HUES64 (cell line): ENCODE data around the gene CBFA2T2.

Source experiments
- H3K27ac ChIP-seq: 2 replicates; pipeline ENCODE4 v1.7.0; 2013; ENCODE audit warnings: low read depth, low read length, inconsistent platforms
- H3K27me3 ChIP-seq: 2 replicates; pipeline ENCODE4 v1.6.1; 2013; ENCODE audit warnings: mild to moderate bottlenecking, low read length; ENCODE audit not compliant: insufficient read depth
- H3K36me3 ChIP-seq: 2 replicates; pipeline ENCODE4 v1.6.1; 2013; ENCODE audit warnings: mild to moderate bottlenecking, low read length; ENCODE audit not compliant: insufficient read depth
- H3K4me1 ChIP-seq: 2 replicates; pipeline ENCODE4 v1.6.1; 2013; ENCODE audit warnings: mild to moderate bottlenecking, low read length, moderate library complexity; ENCODE audit not compliant: insufficient read depth
- H3K4me3 ChIP-seq: 2 replicates; pipeline ENCODE4 v1.5.1; 2013; ENCODE audit warnings: mild to moderate bottlenecking, low read length, moderate library complexity
- H3K9ac ChIP-seq: 2 replicates; pipeline ENCODE4 v1.6.1; 2013; ENCODE audit warnings: mild to moderate bottlenecking, low read depth, low read length
- H3K9me3 ChIP-seq: 2 replicates; pipeline ENCODE4 v1.6.1; 2013; ENCODE audit warnings: low read depth, low read length; ENCODE audit not compliant: insufficient read depth
- WGBS: fragments of 150-250, 120-280 bp; methylation state at CpG from one replicate; pipeline ENCODE4 v1.1.7; 2013; ENCODE audit warnings: missing lambda C conversion rate; 5-methylcytosine and 5-hydroxymethylcytosine counted together

Gene CBFA2T2

DNA sequence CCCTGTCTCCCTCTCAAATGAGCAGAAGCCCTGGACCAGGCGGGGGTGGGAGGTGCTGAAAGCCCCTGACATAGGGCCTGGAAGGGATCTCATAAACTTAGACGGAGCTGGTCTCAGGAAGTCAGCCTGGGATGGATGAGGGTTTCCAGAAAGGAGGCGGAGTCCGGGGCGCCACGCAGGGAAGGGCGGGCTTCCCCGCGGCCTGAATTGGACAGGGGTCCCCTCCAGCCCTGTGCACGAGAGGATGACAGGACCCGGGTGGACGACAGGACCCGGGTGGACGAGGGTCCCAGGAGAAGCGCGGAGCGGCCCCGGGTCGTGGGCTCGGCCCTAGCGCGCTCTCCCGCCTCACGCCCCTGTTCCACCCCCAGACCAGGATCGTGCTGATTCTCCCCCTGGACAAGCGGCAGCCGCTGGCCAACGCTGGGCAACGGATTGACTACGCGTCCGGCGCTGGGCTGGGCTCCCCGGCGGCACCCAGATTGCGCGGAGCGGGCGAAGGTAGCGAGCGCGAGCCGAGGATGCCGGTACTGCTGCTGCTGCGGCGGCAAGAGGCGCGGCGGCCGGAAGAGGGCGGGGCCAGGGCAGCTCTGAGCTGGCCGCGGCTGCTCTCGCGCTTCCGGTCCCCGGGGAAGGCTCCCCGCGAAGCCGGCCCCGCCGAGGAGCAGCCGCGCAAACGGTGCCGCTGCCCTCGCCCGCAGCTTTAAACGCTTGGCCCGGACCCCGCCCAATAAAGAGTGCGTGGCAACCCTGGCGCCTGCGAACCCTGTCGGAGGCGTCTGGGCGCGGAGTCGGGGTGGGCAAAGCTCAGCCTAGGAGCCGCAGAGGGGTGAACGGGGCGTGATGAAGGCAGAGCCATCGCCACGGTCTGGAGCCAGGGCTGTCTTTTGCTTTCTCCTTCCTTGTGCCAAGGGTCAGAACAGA is 173.5 kb downstream of the CBFA2T2 start:
- 1% methylated on average over 84 of the region's 84 CpGs for WGBS
- H3K9me3 ChIP-seq, result no peaks in the 10 kb centered on the region
- H3K27me3 ChIP-seq, result peaks cover 7% of the 10 kb centered on the region
- peak overlapping the region; percentile 77 for H3K27ac ChIP-seq
- H3K36me3 ChIP-seq, result peaks cover 12% of the 10 kb centered on the region; the same call in 1 of the 2 replicates
- H3K4me1 ChIP-seq, result peaks cover 9% of the 10 kb centered on the region; the same call in 1 of the 2 replicates
- H3K4me3 ChIP-seq, result peak overlapping the region; percentile 78
- peak overlapping the region; percentile 80 for H3K9ac ChIP-seq

DNA sequence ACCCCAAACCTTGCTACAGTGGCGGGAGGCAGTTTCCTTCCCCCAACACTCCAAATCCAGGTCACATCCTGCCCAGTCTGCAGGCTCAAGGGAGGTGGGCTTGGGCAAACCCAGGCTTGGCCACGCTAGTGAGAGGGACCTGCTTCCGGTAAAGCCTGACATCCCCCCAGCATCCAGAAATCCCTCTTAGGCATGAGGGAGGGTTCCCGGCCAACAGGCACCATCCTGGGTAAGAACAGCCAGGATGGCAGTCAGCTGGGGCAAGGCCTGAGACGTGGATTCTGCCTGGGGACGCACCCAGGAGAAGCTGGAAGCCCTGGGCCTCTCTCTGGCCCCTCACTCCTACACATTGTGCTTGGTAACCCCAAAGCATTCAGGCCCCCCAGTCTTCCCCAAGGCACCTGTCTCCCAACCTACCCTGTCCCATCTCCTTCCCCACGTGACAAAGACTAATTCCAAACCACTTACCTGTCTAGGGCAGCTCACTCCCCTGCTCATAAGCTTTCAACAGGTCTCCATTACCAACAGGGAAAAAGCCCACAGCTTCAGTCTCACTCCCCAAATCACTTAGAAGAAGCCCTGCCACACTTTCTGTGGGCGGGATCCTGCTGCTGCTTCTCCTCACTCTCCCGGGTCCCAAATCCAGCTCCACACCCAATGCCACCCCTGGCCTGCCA is 174.3 kb downstream of the CBFA2T2 start:
- peak overlapping the region; percentile 10 for H3K27ac ChIP-seq
- H3K27me3 ChIP-seq, result peaks cover 7% of the 10 kb centered on the region
- peaks cover 9% of the 10 kb centered on the region; the same call in 1 of the 2 replicates for H3K4me1 ChIP-seq
- WGBS, result 62% methylated on average over 9 of the region's 9 CpGs
- peak overlapping the region; percentile 80 for H3K9ac ChIP-seq
- H3K36me3 ChIP-seq, result 0 out of 2 replicates have a peak, but pooled peaks cover 8% of the 10 kb centered on the region
- H3K4me3 ChIP-seq, result peak overlapping the region; percentile 78
- no peaks in the 10 kb centered on the region for H3K9me3 ChIP-seq

DNA sequence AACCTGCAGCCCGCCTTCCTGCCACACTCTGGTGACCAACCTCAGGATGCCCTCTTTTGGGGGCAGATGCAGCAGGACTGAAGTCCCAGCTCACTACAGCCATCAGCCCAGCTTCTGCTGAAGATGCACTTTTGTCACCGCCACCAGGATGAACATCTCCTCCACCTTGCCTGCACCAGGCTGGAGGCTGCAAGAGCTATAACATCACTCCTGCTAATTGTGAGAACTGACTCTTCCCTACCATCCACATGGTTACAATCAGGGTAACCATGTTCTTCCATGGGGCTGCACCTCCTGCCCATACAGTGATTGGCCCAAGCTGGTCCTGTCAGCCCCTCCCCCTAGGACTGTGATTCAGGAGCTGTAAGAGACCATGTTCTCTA is 174.9 kb downstream of the CBFA2T2 start:
- H3K27ac ChIP-seq, result no peak overlapping the region
- H3K9me3 ChIP-seq, result no peaks in the 10 kb centered on the region
- H3K9ac ChIP-seq, result no peak overlapping the region
- WGBS, result 93% methylated on average over 2 of the region's 2 CpGs
- 0 out of 2 replicates have a peak, but pooled peaks cover 5% of the 10 kb centered on the region for H3K36me3 ChIP-seq
- H3K4me3 ChIP-seq, result no peak overlapping the region
- peaks cover 7% of the 10 kb centered on the region for H3K27me3 ChIP-seq
- peaks cover 9% of the 10 kb centered on the region; the same call in 1 of the 2 replicates for H3K4me1 ChIP-seq

DNA sequence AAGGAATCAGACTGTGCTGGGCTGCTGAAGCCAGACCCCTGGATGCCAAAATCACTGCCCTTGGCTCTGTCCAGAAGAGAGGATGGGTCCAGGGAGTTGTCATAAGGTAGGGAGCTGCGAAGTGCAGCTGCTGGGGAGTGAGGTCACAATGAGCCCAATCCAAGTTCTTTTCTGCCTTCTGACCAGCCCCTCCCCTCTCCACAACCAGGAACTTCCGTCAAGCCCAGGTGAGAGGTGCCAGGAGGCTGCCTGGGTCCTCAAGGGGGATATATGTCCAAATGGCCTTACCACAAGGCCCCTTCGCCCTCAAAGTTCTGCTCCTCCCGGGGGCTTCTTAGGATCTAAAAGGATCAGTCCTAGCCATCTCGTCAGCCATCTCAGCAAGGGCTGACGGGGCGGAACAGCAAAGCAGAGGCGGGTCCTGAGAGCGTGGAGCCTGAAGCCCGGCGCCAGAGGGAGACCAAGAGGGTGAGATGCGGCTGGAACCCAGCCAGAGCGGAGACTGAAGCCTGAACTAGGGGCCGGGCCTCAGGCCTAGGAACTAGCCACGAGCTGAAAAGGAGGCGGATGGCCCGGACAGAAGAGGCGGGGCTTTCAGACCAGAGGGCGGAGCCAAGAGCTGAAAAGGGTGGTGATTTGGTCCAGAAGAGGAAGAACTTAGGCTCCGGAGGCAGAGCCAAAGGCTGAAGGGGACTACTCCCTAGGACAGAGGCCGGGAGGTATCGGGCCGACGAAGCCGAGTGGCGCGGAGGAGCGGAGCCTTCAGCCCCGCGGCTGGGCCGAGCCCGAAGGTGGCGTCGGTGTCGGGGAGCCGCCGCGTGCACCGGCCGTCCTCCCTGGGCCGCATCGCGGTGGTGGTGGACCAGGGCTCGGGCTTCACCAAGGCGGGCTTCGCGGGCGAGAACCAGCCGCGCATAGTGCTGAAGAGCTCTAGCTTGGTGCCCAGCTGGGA is 176.7 kb downstream of the CBFA2T2 start, which contains the start of gene ACTL10:
Gene ACTL10 (plus strand): TSS at position 651 of the 952 bp plus-strand sequence. CDS start 555 bp downstream, outside the sequence.
- Histone ChIP-seq H3K9ac (peak within 1 kb of the TSS; percentile 51), H3K27ac (peak within 1 kb of the TSS; percentile 65; the same call in 1 of the 2 replicates)

DNA sequence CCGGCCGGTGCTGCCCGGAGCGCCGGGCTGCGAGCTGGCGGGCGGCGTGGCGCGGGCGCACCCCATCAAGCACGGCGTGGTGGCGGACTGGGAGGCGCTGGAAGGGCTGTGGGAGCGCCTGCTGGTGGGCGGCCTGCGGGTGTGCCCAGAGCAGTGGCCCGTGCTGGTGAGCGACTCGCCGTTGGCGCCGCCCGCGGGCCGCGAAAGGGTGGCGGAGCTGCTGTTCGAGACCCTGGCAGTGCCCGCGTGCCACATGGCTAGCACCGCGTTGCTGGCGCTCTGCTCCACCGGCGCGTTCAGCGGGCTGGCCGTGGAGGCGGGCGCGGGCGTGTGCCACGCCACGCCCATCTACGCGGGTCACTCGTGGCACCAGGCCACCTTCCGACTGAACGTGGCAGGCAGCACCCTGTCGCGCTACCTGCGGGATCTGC is 177.4 kb downstream of the CBFA2T2 start:
- Histone ChIP-seq H3K36me3 (peaks cover 15% of the 10 kb centered on the region; the same call in 1 of the 2 replicates), H3K27ac (no peak overlapping the region), H3K9ac (peak overlapping the region; percentile 51), H3K9me3 (no peaks in the 10 kb centered on the region), H3K27me3 (peaks cover 7% of the 10 kb centered on the region), H3K4me1 (peaks cover 9% of the 10 kb centered on the region; the same call in 1 of the 2 replicates), H3K4me3 (peak overlapping the region; percentile 48)
- 43% methylated on average over 55 of the region's 55 CpGs for WGBS

More for the DNA sequence above, 176.7 kb downstream of the CBFA2T2 start, which contains the start of gene ACTL10:
- peaks cover 13% of the 10 kb centered on the region; the same call in 1 of the 2 replicates for H3K36me3 ChIP-seq
- peaks cover 9% of the 10 kb centered on the region; the same call in 1 of the 2 replicates for H3K4me1 ChIP-seq
- 29% methylated on average over 50 of the region's 50 CpGs for WGBS
- H3K27me3 ChIP-seq, result peaks cover 7% of the 10 kb centered on the region
- no peaks in the 10 kb centered on the region for H3K9me3 ChIP-seq
- H3K4me3 ChIP-seq, result peak within 1 kb of the TSS; percentile 48

DNA sequence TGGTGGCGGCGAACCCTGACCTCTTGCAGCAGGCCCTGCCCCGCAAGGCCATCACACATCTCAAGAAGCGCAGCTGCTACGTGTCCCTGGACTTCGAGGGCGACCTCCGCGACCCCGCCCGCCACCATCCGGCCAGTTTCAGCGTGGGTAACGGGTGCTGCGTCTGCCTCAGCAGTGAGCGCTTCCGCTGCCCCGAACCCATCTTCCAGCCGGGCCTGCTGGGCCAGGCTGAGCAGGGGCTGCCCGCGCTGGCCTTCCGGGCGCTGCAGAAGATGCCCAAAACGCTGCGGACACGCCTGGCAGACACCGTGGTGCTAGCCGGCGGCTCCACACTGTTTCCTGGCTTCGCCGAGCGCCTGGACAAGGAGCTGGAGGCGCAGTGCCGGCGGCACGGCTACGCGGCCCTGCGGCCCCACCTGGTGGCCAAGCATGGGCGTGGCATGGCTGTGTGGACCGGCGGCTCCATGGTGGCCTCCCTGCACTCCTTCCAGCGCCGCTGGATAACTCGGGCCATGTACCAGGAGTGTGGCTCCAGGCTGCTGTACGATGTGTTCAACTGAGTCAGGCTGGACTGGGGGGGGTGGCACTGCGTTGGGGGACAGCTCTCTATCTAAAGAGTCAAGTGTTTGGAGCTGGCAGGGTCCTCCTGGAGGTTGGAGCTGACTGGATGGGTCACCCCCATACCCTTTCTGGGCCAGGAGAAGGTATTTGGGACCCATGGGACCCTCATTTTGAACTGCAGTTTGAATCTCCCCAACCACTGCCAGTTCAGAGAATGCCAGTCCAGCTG is 178.0 kb downstream of the CBFA2T2 start:
- peaks cover 12% of the 10 kb centered on the region; the same call in 1 of the 2 replicates for H3K4me1 ChIP-seq
- H3K9ac ChIP-seq, result 0 out of 2 replicates have a peak overlapping the region, but pooled peaks have one; percentile 51
- H3K4me3 ChIP-seq, result peak overlapping the region; percentile 48
- WGBS, result 31% methylated on average over 47 of the region's 47 CpGs
- H3K27me3 ChIP-seq, result peaks cover 7% of the 10 kb centered on the region
- H3K36me3 ChIP-seq, result peaks cover 15% of the 10 kb centered on the region; the same call in 1 of the 2 replicates
- no peak overlapping the region for H3K27ac ChIP-seq
- H3K9me3 ChIP-seq, result no peaks in the 10 kb centered on the region

DNA sequence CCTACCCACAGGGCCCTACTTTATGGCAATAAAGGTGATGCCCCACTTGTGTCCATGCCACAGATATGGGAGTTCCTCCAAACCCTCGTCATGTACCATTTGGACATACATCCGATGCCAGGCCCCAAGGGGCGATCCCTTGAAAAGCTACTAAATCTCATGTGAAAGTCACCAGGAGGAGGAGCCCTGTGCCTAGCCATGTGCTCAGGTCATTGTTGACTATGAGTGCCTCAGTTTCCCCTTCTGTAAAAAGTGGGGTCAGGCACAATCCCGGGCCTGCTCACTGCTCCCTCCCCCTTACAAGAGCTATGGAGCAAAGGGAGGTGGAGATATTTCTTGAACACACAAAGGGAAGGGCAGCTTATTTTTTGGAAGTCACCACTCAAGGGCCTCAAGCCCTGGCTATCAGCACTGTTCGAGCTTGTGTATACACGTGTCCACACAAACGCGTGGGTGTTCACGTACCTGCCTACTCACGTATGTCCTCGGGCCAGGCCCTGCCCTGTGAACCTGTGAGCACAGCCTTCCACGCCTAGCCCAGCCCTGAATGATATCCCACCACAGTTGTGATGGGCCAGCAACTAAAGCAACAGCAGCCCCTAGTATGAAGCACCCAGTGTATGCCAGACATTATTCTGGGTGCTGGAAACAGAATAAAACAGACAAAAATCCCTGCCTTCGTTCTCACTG is 178.7 kb downstream of the CBFA2T2 start:
- no peak overlapping the region for H3K27ac ChIP-seq
- no peak overlapping the region for H3K9ac ChIP-seq
- H3K27me3 ChIP-seq, result peaks cover 7% of the 10 kb centered on the region
- peaks cover 15% of the 10 kb centered on the region for H3K4me1 ChIP-seq
- no peak overlapping the region for H3K4me3 ChIP-seq
- H3K36me3 ChIP-seq, result peaks cover 15% of the 10 kb centered on the region; the same call in 1 of the 2 replicates
- 94% methylated on average over 12 of the region's 13 CpGs for WGBS
- H3K9me3 ChIP-seq, result no peaks in the 10 kb centered on the region

DNA sequence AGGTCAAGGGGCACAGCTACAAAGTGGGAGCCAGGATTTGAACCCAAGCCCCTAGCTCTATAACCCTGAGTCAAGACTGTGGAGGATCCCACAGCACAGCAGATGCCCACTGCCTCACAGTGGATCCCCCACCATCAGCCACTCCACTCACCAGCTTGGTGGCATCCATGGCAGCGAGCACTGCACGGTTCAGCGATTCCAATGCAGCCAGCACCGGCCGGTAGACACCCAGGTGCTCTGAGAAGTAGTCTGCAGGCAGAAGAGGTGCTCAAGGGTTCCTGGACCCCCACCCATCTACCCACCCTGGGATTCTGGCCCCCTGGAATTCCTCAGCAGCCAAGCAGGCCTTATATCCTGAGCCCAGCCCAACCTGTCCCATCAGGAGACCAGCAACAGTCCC is 179.3 kb downstream of the CBFA2T2 start:
- 96% methylated on average over 5 of the region's 5 CpGs for WGBS
- Histone ChIP-seq H3K9ac (no peak overlapping the region), H3K27me3 (peaks cover 7% of the 10 kb centered on the region), H3K36me3 (peaks cover 15% of the 10 kb centered on the region; the same call in 1 of the 2 replicates), H3K4me3 (no peak overlapping the region), H3K9me3 (no peaks in the 10 kb centered on the region), H3K27ac (no peak overlapping the region), H3K4me1 (peaks cover 15% of the 10 kb centered on the region)

DNA sequence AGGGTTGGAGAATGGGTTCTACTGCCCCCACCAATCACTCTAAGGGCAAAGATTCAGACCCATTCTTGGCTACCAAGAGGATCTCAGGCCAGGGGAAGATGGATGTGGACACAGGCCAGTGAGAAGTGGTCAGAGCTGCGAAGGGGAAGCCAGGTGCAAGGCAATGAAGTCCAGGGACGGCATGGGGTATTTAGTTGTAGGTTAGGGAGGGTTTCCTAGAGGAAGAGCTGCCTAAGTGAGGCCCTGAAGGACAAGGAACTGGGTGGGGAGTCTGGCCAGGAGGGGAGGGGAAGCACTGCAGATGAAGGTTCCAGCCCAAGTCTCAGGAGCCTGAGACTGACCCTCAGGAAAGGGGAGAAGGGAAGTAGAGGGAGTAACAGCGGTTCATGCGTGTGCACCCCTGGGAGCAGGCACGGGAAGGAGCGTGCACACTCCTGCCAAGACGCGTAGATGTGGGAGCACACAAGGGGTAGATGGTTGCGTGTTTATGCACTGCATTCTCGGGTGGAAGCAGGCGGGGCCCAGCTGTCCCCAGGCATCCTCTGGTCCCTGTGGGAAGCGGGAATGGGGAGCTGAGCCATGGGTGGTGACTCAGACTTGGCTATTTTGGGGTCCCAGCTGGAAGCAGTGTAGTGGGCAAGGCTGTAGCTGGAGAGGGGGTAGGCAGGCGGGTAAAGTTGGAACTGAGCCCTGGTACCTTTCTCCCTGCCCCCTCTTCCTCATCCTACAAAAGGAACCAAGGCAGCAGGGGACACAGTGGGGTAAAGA is 180.2 kb downstream of the CBFA2T2 start:
- Histone ChIP-seq H3K27me3 (peaks cover 7% of the 10 kb centered on the region), H3K9me3 (no peaks in the 10 kb centered on the region), H3K4me1 (peaks cover 16% of the 10 kb centered on the region), H3K36me3 (peaks cover 15% of the 10 kb centered on the region; the same call in 1 of the 2 replicates), H3K4me3 (no peak overlapping the region), H3K9ac (no peak overlapping the region), H3K27ac (no peak overlapping the region)
- 94% methylated on average over 13 of the region's 13 CpGs for WGBS
